ENCODE measurements around the gene DOCK4.

GRCh38 chr7:111903016-111903415, 303.2 kb downstream of the DOCK4 start:
- TF ChIP-seq RFX5 (IDR thresholded peaks at IDR 0.05; ENCODE audit: borderline replicate concordance, low read depth, low read length): no peak
- TF ChIP-seq POLR2A (IDR thresholded peaks at IDR 0.05; ENCODE audit: control extremely low read depth in 1 of 2, low read depth in 2 of 2, low read length in 2 of 2): no peak

All from H1 (cell line).